ENCODE results near the gene ZBTB16. TPM values are rescaled to one million over a fixed set of nuclear protein-coding genes. Genes with fewer than 3 reads are reported as not detected.

Gene ZBTB16
- total RNA-seq, 1 experiment from 2014 or later = not detected

DNA sequence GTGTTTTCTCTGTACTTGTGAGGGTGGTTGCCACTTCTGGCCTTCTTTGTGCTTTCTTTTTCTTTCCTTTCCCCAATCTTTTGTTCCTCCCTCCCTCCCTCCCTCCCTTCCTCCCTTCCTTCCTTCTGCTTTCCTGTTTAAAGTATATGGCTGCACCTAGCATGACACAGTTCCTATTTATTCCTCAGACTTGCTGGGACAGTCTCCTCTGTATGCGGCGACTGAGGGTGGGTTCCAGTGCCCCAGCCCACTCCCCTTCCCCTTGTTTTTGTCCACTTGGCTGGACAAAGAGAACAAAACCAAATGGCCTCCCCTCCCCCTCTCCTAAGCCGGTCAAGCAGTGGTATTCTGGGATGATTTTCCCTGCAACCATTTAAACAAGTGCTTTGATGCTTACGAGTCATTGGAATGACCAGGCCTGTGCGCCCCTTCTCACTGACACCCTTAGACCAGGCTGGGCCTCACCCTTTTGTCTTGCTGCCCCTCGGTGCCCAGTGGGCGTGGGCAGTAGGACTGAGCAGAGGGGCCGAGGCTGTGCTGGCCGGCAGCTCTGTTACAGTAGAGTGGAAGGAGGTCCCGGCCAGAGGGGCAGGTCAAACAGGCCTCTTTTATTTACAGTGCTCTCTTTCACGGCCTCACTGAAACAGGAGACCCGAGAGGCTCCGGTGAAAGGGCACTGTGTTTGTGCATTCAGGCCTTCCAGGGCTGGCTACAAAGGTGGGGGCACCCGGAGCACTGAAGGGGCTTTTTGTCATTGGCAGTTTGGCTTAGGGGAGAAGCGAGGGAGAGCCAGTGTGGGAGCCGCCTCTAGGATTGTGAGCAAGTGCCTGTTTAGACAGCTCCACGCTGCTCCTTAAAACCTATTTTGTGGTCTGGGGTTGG is 32.2 kb downstream of the ZBTB16 start:
- DNase-seq = no peak
- no peaks in the 10 kb centered on the region for H3K27me3 ChIP-seq
- no peaks in the 10 kb centered on the region for H3K4me1 ChIP-seq
- no peaks in the 10 kb centered on the region for H3K9me3 ChIP-seq (replicated peaks)
- no peaks in the 10 kb centered on the region for H3K36me3 ChIP-seq
- H3K4me3 ChIP-seq = no peak overlapping the region
- H3K27ac ChIP-seq = no peak overlapping the region

DNA sequence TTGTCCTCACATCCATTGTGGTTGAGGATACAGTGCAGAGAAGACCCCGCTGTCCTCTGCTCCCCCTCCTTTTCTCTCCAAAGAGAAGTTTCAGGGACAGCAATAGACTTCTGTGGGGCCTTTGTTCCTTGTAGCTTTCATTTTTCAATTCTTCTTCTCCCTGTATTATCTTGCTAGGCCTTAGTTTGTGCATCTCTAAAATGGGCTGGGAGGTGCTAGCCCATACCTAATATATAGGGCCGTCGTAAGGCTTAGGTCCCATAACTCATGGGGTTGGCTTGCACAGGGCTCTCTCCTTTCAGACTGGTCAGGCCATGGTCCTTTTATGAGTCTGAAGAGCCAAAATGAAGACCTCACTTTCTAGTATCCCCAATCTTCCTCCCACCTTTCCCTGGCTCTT is 33.0 kb downstream of the ZBTB16 start:
- H3K9me3 ChIP-seq (replicated peaks) = no peaks in the 10 kb centered on the region
- H3K36me3 ChIP-seq = no peaks in the 10 kb centered on the region
- no peak for DNase-seq
- no peaks in the 10 kb centered on the region for H3K27me3 ChIP-seq
- no peak overlapping the region for H3K27ac ChIP-seq
- H3K4me3 ChIP-seq = no peak overlapping the region
- H3K4me1 ChIP-seq = no peaks in the 10 kb centered on the region

DNA sequence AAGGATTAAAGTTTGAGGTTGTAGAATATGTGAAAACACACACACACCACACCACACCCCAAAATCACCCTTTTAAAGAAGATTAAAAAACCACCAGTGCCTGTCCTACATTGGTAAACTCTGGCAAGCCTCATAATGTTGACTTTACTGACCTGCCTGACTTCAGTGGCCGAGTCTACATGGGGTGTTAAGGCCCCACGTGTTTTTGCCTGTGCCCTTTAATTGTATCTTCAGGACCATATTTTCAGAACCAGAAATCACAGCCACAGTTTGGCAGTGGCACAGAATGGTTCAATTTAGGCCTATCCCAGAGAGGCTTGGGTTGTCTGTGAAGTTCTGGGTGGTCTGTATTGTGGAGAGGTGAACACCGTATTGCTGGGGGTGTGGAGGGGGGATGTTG is 33.4 kb downstream of the ZBTB16 start:
- Histone ChIP-seq H3K36me3 (no peaks in the 10 kb centered on the region), H3K27me3 (no peaks in the 10 kb centered on the region), H3K4me1 (no peaks in the 10 kb centered on the region), H3K4me3 (no peak overlapping the region), H3K9me3 (replicated peaks) (no peaks in the 10 kb centered on the region), H3K27ac (no peak overlapping the region)
- DNase-seq = no peak

DNA sequence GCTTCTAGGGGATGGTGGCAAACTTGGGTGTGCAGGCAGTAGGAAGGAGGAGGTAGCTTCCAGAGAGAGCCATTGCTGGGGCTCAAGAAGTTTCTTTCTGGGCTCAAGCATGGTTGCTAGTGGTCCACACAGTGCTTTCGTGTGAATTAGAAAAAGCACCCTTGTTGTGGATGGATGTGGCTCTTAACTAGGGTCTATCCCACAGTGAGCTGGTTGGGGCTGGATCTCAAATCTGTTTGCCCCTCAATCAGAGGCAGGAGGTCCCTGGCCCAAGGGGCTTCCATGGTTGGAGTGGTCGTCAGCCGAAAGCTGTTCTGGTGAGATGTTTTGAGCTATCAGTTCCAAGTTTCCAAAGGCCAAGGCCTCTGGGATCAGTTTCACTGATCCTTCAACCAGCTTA is 35.0 kb downstream of the ZBTB16 start:
- Histone ChIP-seq H3K9me3 (replicated peaks) (no peaks in the 10 kb centered on the region), H3K36me3 (no peaks in the 10 kb centered on the region), H3K4me1 (no peaks in the 10 kb centered on the region), H3K27ac (no peak overlapping the region), H3K4me3 (no peak overlapping the region), H3K27me3 (no peaks in the 10 kb centered on the region)
- no peak for DNase-seq

DNA sequence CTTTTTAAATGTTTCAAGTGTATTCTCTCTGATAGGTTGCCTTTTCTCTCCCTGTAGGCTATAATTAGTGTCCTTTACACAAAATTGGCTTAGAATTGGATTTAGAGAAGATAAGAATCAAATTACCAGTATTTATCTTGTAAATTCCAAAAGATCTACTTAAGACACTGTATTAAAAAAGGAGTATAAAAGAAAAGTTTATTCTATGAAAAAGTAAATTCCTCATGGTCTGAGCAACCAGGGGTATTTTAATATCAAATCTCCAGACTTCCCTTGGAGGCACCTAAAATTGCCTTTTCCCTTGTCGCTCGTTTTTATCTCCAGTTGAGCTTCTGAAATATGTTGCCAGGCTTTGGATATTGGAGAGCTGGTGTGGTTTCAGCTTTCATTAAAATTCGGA is 36.4 kb downstream of the ZBTB16 start:
- H3K4me1 ChIP-seq = no peaks in the 10 kb centered on the region
- H3K36me3 ChIP-seq = no peaks in the 10 kb centered on the region
- no peak overlapping the region for H3K4me3 ChIP-seq
- no peak for DNase-seq
- no peaks in the 10 kb centered on the region for H3K9me3 ChIP-seq (replicated peaks)
- H3K27me3 ChIP-seq = no peaks in the 10 kb centered on the region
- no peak overlapping the region for H3K27ac ChIP-seq

DNA sequence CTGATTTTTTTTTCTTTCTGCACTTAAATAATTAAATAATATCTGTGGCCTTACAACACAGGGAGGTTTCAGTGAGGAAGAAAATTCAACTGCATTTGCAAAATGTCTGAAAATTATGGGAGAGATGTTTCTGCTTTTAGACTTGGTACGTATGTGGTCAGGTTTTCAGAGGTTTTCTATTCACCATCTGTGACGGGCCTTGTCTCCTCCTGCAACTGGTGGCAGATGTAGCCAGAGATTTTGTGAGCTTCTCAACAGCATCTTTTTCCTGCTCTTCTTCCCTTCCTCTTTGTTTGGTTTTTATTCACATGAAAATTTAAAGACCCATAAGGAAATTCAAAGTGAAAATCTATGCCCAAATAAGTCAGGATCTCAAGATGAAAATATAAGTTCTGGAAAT is 38.3 kb downstream of the ZBTB16 start:
- Histone ChIP-seq H3K27ac (no peak overlapping the region), H3K9me3 (replicated peaks) (no peaks in the 10 kb centered on the region), H3K4me3 (no peak overlapping the region), H3K27me3 (no peaks in the 10 kb centered on the region), H3K36me3 (no peaks in the 10 kb centered on the region), H3K4me1 (no peaks in the 10 kb centered on the region)
- DNase-seq = no peak

DNA sequence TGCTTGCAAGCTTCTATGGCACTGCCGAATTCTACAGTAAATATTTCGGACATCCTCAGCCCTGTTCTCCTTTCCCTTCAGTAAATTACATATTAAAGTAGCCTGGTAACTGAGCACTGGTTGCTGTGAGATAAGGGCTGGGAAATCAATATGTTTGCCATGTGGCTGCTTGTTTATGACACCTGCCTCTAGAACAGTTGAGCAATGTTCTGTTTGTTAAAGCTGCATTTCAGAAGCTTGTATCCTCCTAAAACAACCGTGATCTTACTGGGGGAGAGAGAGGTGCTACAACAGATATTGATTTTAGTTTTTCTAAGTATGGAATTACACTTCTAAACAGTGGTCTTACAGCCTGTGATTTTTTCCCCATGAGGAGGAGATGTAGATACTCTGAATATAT is 39.4 kb downstream of the ZBTB16 start:
- DNase-seq = no peak
- H3K4me3 ChIP-seq = no peak overlapping the region
- H3K36me3 ChIP-seq = no peaks in the 10 kb centered on the region
- H3K27me3 ChIP-seq = no peaks in the 10 kb centered on the region
- no peaks in the 10 kb centered on the region for H3K9me3 ChIP-seq (replicated peaks)
- H3K27ac ChIP-seq = no peak overlapping the region
- no peaks in the 10 kb centered on the region for H3K4me1 ChIP-seq

DNA sequence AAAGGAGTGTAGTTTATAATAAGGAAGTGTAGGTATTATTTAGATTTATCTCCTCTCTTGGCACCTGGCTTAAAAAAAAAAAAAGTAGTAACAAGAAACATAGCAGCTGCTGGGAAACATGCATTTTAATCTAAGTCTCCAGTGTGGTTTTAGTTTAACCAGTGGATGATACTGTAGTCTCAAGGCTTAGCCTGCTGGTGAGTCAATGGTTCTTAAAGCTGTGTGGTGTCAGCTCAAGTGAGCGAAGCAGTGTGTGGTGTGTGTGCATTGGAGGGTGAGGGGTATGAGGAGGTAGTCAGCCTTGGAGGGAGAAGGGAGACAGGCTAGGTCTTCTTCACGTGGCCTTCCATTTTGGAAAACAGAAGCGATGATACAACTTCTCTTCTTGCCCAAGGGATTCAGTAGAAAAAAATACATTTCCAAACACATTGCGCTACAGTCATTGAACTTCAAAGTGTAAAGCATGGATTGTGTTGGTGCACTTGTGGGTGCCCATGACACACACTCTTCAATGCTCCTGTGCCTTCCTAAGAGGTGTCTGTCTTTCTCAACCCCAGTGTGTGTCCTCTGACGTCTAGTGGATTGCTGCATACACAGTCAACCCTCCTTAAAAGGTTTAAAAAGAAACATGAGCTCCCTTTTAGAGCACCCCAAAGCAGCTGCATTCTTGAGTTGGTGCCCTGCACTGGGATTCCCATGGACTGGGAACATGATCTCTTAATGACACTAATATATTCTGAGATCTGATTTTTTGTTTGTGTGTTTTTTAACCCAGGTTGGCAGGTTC is 40.1 kb downstream of the ZBTB16 start:
- H3K27ac ChIP-seq = no peak overlapping the region
- no peak for DNase-seq
- H3K4me3 ChIP-seq = no peak overlapping the region
- no peaks in the 10 kb centered on the region for H3K27me3 ChIP-seq
- no peaks in the 10 kb centered on the region for H3K9me3 ChIP-seq (replicated peaks)
- H3K4me1 ChIP-seq = no peaks in the 10 kb centered on the region
- H3K36me3 ChIP-seq = no peaks in the 10 kb centered on the region

DNA sequence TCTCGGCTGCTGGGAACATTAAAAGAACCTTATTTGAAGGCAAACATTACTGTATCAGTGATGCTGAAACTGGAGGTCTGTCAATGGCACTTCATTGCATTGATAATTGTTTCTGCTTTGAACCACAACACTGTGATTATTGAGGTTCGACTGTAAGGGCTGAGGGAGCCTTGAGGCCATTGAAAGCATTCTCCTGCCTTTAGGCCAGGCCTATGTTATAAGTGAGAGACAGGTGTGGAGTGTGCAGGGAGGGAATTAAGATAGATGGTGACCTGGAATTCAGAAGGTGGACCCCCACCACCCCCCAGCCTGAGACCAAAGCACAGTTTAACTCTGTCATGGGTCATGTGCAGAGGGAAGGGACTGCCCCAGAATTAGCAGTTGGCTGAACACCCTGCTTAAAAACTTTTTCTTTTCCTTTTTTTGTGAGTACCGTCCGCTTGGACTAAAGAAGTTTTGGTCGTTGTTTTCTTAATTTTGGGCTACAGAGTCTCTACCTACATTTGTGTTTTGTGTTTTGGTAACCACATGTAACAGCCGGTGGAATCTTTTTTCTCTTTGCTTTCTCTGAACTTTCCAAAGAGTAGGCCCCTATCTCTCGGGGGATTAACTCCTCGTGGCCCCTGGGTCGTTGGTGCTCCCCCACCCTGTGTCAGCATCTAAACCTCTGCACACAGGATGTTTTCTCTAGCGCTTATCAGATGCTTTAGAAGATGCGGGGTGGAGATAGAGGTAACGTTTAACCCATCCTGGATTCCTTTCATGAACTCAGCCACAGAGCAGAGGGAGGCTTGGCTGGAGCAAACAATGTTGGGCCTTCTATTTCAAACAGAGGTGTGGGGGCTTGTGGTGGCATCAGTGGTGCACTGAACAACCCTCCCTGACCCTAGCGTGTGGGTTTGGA is 43.7 kb downstream of the ZBTB16 start:
- Histone ChIP-seq H3K4me3 (no peak overlapping the region), H3K4me1 (no peaks in the 10 kb centered on the region), H3K9me3 (replicated peaks) (no peaks in the 10 kb centered on the region), H3K27me3 (no peaks in the 10 kb centered on the region), H3K27ac (no peak overlapping the region), H3K36me3 (no peaks in the 10 kb centered on the region)
- DNase-seq = no peak

DNA sequence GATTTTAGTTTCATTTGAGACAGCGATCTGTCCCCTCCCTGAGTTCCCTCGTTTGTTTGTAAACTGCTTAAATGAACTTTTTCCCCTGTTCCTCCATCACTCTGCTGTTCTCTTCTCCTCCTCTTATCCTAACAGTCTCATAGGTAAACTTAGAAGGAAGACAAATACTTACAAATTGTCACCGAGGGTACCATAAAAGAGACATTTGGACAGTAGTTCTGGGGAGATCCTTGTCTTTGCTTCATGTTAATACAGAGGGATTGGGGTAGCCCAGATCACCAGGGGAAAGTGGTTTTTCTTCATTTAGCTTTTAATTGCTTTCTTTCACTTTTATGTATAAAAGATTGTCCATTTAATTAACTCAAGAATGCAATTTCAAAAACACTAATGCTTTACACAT is 46.1 kb downstream of the ZBTB16 start:
- H3K27me3 ChIP-seq = no peaks in the 10 kb centered on the region
- H3K4me3 ChIP-seq = no peak overlapping the region
- H3K9me3 ChIP-seq (replicated peaks) = no peaks in the 10 kb centered on the region
- no peaks in the 10 kb centered on the region for H3K36me3 ChIP-seq
- DNase-seq = no peak
- no peaks in the 10 kb centered on the region for H3K4me1 ChIP-seq
- H3K27ac ChIP-seq = no peak overlapping the region

DNA sequence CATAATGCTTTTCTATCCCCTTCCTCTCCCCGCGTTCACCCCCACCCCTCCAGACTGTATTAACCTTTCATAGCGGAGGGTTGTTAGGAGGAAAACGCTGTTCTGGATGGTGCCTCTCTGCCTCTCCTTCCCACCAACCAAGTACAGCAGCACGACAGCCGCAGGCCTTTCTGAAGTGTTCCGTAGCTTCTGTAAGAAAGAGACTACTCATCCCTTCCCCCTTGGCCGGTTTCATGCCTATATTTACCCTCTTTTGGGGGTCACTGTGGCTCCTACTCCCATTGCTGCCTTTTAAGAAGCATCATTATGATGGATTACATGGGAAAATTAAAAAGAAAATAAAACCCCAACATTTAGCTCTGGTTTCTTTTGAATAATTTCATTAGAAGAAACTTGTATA is 46.5 kb downstream of the ZBTB16 start:
- DNase-seq = no peak
- no peak overlapping the region for H3K4me3 ChIP-seq
- no peaks in the 10 kb centered on the region for H3K4me1 ChIP-seq
- no peaks in the 10 kb centered on the region for H3K36me3 ChIP-seq
- no peaks in the 10 kb centered on the region for H3K27me3 ChIP-seq
- no peak overlapping the region for H3K27ac ChIP-seq
- no peaks in the 10 kb centered on the region for H3K9me3 ChIP-seq (replicated peaks)

DNA sequence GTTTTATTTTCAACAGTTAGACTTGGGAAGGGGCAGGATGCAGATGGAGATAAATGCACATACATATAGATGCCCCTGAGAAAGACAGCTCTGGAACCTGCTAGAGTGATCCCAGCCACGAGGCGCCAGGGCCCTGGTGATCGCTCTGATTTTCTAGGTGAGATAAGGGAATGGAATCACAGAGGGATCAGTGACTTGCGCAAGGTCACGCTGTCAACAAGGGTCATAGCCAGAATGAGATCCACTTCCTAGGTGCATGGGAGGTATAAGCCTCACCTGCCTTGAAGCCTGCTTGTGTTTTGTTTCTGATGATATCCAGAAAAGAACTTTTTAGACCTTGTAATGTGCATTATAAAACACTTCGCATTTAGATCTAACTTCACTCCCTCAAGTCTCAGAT is 47.5 kb downstream of the ZBTB16 start:
- Histone ChIP-seq H3K36me3 (no peaks in the 10 kb centered on the region), H3K4me1 (no peaks in the 10 kb centered on the region), H3K9me3 (replicated peaks) (no peaks in the 10 kb centered on the region), H3K27ac (no peak overlapping the region), H3K4me3 (no peak overlapping the region), H3K27me3 (no peaks in the 10 kb centered on the region)
- no peak for DNase-seq

DNA sequence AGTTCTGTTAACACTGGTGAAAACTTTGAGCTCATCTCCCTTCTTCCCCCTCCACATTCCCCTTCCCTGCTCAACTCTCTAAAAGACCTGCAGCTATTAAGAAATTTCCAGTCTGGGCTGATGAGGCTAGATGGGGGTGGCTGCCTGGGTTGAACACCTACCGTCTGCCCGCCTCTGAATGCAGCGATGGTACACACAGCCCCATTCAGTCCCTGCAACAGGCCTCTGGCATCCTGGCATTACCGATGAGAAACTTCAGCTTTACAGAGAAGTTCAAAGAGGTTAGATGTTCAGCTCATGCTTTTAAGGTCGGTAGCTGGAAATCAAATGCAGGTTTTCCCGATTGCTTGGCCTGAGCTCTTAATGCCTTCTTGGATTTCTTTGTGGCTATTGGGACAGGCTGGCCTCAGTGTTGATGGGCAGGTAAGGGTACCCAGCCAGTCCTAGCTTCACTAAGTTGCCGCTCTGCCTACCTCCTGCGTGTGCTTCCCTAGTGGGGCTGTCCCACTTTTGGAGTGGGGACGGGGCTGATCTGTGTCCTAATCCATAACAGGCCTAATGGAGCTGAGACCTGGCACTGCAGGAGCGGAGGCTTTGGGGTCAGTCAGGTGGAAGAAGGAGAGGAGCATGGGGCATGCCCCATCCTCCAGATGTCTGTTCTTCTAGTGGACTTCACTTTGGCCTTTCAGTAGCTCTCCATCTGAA is 49.1 kb downstream of the ZBTB16 start:
- H3K36me3 ChIP-seq = no peaks in the 10 kb centered on the region
- H3K27ac ChIP-seq = no peak overlapping the region
- H3K4me3 ChIP-seq = no peak overlapping the region
- H3K4me1 ChIP-seq = no peaks in the 10 kb centered on the region
- no peaks in the 10 kb centered on the region for H3K27me3 ChIP-seq
- no peak for DNase-seq
- no peaks in the 10 kb centered on the region for H3K9me3 ChIP-seq (replicated peaks)

Measured in SJCRH30 (cell line).